HG03060 (cell line): ENCODE measurements around the gene ESPN.
"Not testable (repeated sequence)": the region's sequence is repeated elsewhere in the genome, so short reads cannot be mapped to it uniquely, and the experiment has no call there.

Experiments
- ATAC-seq: cut with Tn5 transposase; IDR thresholded peaks from one replicate; pipeline ENCODE4 v1.9.1; 2021; ENCODE audit warnings: low read depth, moderate number of reproducible peaks; ENCODE audit not compliant: unreplicated experiment

Gene ESPN

GRCh38 chr1:6426277-6426971 is 1.8 kb downstream of the ESPN start:
- no peak for ATAC-seq

DNA sequence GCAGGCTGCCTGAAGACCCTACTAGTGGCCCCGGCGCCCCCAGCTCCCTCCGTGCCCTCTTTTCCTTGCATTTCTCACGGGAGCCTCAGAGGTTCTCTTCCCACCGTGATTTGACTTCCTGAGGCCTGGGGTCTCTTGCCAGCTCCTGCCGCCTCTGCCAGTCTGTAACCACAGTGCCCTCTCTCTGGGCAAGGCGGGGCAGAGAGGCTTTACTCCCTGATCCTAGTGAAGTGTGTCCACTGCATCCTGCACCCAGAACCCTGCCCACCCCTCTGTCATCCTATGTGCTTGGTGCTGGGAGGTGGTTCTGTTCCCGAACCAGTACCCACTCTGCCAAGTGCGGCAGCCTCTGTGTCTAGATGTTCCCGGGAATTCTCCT is 2.4 kb downstream of the ESPN start:
- no peak for ATAC-seq

DNA sequence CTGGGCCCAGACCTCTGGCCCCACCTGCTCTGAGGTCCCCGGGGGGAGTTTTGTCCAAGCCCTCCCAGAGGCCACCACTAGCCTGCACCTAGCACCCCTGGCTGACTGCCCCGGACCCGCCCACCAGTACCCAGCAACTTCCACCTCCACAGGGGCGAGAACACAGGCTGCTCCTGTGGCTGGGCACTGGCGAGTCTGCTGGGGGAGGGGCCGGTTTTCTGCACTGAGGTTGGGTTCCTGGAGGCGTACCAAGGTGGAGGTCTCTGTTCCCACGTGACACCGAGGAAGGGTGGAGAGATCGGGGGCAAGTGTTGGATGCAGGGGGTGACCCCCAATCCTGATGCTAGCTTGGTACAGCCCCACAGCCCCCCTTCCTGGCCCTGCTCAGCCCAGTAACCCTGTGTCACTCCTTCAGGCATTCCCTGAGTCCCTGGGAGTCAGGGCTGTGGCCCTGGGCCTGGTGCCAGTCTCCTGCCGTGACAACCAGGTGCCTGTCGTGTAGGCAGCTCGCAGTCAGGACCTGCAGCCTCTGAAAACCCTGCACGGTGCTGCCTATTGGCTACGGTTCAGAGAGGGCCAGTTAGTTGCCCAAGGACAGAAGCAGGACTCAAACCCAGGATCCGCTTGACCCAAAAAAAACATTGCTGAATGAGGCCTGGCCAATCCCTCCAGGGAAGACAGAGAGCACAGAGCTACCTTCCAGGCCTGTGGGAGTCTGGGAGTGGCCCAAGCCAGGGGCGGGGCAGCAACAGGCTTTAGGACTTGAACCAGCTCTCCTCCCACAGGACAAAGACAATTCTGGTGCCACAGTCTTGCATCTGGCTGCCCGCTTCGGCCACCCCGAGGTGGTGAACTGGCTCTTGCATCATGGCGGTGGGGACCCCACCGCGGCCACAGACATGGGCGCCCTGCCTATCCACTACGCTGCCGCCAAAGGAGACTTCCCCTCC is 3.1 kb downstream of the ESPN start:
- no peak for ATAC-seq

- ATAC-seq, result not testable (repeated sequence)
These were observed 3.9 kb downstream of the ESPN start for GRCh38 chr1:6428453-6428852.

DNA sequence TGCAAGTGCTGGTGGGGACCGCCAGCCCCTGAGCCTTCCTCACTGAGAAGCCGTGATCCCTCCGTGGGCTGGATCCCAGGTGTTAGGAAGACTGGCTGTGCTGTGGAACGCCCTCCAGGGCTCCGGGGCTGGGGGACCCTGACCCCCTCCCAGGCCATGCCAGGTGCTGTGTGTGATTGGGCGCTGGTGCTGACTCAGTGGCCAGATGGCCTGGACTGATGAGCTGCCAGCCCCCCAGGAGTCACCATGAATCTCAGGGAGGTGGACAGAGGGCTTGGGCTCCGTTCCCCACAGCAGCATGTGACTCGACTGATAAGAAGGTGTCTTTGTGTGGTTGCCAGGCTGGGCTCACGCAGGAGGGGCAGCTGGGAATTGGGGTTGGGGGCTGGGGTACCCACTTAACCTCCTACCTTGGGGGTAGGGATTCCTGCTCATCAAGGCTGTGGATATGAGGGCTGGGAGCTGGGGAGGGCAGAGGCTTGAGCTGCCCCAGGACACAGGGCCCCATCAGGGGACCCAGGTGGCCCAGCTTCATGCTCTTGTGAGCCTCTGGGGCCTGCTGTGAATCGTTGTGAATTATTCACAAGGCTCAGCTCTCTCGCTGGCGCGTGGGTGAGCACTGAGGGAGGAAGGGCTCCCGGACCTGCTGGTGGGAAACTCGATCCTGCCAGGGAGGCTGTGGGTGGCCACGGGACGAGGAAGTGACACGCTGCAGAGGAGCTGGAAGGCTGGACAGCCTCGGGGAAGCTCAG is 5.3 kb downstream of the ESPN start:
- ATAC-seq, result not testable (repeated sequence)

DNA sequence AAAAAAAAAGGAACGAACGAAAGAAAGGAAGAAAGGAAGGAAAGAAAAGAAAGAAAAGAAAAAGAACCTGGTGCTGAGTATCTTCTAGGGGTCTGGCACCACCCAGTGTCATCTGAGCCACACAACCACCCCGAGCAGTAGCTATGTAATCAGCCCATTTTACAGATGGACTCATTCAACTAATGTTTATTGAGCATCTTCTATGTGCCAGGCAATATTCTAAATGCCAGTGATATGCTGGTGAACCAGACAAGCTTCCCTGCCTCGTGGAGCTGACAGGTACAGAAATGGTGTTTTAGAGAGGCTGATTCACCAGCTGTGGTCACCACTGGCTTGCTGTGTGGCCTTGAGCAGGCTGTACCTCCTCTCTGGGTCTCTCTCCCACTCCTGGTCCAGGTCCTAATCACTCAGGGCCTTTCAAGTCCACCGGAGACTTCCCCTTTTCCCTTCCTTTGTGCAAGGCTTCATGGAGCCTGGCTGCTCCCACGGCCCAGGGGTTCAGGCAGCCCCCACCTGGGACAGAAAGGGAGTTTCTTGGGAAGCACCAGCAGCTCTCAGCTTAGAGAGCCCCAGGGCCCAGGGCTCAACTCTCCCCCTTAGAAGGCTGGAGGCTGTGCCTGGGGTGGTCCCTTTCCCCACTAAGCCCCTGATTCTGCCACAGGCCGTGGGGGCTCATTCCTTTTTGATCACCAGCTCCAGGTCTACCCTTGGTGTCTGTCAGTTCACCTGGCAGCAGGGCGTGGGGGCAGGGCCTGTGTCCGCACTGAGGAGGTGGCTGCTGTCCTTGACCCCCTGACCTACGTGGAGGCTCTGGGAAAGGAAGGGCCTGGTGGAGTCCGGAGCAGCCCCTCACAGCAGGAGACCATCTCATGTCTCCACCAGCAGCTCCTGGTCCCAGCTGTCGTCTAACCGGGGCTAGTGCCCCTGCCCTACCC is 7.3 kb downstream of the ESPN start:
- ATAC-seq, result not testable (repeated sequence)

DNA sequence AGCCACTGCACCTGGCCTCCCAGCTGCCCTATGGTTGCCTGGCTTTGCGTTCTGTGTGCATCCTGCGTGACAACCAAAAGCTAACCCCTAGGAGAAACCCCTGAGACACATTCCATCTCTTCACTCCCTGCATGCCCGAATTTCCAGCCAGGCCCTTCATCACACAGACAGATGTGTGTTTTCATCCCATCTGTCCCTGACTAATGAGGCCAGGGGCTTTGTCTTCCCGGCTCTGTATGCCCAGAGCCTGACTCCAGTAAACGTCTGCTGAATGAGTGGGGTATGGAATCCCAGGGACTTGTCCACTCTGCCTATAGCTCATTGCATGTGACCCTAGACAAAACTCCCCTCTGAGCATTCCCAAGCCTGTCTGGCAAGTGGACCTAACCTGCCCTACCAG is 9.6 kb downstream of the ESPN start:
- ATAC-seq, result no peak

DNA sequence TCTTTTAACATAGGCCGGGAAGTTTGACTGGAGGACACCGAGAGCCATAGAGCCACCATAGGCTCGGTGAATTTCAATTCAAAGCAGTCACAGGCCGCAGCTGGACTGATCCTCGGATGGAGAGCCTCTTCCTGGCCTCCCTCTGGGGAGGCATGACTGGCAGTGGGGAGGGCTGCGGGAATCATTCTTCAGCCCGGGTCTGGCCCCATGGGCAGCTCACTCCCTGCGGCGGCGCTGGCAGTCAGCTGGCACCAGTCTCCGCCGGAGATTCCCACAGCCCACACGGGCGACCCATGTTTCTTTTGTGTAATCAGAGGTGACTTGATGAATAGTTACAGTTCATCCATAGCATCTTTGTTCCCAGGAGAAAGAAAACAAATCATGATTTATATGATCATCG is 10.6 kb downstream of the ESPN start:
- no peak for ATAC-seq

GRCh38 chr1:6435547-6435946 is 11.0 kb downstream of the ESPN start:
- no peak for ATAC-seq

- not testable (repeated sequence) for ATAC-seq
These were observed 11.7 kb downstream of the ESPN start for GRCh38 chr1:6436277-6436676.

DNA sequence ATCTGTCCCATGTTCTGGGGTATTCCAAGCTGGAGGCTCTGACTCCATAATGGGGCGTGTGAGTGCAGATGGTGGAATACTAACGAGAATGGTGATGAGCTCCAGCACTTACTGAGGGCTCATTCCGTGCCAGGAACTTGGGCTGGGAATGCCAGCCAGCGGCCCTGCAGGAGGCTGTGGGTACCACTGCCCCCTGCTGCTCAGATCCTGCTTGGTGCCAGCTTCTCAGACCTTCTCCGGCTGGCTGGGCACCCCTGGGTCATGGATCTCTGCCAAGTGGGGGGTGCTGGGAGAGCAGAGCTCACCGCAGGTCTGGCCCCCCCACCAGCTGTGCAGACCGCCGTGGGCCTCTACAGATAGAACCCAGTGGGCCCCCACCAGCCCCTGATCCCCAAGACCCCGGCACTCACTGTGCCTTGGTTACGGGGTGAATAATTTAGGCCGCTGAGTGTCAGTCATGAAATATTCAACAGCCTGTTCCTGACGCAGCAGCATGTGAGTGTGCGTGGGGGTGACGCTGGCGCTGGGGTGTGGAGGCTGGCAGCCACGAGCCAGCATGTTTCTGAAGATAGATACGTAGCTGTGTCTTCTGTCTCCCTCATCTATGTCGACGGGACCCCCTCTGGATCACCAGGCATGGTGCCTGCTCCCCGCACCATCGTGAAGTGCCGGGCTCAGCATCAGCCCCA is 12.6 kb downstream of the ESPN start:
- ATAC-seq, result not testable (repeated sequence)

DNA sequence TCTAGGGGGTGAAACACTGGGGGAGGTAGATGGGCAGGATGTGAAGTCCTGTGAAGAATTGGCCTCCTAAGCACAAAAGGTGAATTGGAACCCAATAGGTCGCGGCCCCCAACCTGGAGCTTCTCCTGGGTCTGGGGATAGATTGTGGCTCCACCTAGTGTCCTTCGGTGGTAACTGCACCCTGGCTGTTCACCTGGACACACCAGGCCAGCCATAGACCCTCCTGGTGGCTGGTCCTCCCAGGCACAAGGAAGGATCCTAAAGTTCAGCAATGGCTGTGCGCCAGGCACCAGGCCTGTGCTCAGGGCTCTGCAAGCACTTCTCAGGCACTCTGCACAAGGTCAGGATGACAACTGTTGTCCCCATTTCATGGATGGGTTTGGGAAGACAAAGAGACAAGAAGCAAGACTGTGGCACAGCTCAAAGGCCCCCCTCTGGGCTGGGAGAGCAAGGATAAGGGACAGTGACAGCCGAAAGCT is 13.5 kb downstream of the ESPN start:
- ATAC-seq, result peak; percentile 41

GRCh38 chr1:6440198-6441126 is 15.9 kb downstream of the ESPN start:
- ATAC-seq, result no peak

- no peak for ATAC-seq
These were observed 17.0 kb downstream of the ESPN start for GRCh38 chr1:6441586-6441985.

DNA sequence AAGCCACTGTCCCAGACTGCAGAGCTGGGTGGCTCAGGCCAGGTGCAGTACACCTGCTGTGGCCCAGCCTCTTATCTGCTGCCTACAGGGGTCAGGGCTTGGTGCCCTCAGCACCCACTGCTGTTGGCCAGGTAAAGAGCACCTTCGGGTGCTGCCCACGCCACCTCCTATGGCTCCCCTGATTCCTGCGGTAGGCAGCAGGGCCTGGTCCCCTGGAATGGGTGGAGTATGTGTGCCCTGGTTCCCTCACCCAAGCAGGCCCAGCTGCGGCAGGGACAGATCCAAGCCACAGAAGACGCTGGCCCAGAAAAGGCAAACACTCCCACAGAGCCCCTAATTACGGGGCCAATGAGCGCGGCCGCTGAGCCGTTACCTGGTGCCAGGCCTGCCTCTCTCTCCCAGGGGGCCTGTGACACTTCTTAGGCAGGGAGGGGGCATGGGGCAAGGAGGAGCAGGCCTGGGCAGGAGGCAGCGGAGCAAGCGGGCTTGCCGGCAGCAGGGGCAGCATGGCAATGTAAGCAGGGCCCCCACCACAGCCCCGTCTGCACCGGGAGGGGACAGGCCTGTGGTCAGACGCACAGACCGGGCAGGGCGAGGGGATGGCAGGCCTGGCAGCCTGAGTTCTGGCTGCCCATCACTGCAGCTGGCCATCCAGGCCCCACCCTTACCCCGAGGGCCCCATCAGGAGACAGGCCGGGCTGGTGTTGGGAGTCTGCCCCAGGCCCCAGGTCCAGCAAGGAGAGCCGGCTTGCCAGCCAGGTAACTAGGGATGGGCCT is 19.0 kb downstream of the ESPN start:
- ATAC-seq, result no peak

DNA sequence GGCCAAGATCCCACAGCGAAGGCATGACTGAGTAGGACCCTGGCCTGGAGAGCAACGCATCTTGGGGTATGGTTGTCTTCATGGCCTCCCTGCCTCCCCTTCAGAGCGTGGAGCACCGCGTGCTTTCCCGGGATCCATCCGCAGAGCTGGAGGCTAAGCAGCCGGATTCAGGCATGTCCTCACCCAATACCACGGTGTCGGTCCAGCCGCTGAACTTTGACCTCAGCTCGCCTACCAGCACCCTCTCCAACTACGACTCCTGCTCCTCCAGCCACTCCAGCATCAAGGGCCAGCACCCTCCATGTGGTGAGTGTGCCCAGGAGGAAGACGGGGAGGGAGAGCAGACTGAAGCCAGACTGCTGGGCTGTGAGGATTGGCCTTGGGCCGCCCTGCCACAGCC is 19.8 kb downstream of the ESPN start:
- no peak for ATAC-seq

GRCh38 chr1:6445062-6445763 is 20.6 kb downstream of the ESPN start:
- ATAC-seq, result no peak
